Activated CD8-positive, alpha-beta memory T cell treated with anti-CD3 and anti-CD28 coated beads for 36 hours (primary cell): ENCODE measurements around the gene TFR2. TPM values are rescaled to one million over a fixed set of nuclear protein-coding genes. Genes with fewer than 3 reads are reported as not detected.

Experiments
- CTCF ChIA-PET: fragments of 350-600 bp; sonication (Branson Sonifier 250); formaldehyde crosslinking; loops from one replicate; lab custom pipeline; 2021; ENCODE audit warnings: antibody characterized with exemption; lab: Charles Lee
- POLR2A ChIA-PET: fragments of 350-600 bp; sonication (Branson Sonifier 250); formaldehyde crosslinking; loops from one replicate; lab custom pipeline; 2021; ENCODE audit warnings: antibody characterized with exemption; lab: Charles Lee
- total RNA-seq, 2 experiments: library from RNA; stranded (reverse); gene quantifications; one replicate each; pipeline ENCODE4 v1.2.3, GENCODE V29; 2021

The TFR2 gene
- total RNA-seq, 2 experiments from 2014 or later, result 17.7 to 21.8 TPM

DNA sequence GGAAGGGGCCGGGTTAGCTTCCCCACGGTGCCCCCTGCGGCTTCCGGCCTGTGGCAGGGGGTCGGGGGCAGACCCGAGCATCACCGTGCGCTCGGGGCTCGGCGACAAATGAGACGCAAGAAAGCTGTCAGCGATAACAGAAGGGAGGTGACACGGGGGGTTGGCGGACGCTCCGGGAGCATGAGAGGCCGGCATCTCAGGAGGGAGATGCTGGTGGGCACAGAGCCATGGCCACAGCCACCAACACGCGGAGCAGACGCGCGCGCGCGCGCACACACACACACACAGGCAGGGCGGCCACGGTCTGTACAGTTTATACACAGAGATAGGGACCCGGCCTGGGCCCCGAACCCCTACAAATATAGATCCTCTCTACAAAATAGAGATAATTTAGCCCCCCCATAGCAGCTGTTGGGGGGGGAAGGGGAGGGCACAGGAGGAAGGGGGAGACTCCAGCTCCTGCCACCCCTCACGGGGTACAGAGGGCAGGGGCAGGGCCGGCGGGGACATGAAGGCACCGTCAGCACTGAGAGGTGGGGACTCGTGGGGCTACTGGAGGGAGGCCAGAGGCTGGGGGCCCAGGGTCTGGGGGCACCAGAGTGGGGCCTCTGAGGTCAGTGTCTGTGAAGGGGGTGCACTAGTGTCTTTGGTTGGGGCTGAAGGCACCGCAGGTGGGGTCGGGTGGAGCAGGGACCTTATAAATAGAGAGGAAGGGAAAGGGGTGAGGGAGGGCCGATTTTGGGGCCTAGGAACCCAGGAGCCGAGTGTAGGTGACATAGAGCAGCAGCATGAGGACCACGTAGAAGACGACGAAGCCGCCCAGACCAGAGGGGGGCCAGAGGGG lies 66.8 kb downstream of the TFR2 start:
- ChIA-PET CTCF (no interaction called here), POLR2A (no interaction called here)

DNA sequence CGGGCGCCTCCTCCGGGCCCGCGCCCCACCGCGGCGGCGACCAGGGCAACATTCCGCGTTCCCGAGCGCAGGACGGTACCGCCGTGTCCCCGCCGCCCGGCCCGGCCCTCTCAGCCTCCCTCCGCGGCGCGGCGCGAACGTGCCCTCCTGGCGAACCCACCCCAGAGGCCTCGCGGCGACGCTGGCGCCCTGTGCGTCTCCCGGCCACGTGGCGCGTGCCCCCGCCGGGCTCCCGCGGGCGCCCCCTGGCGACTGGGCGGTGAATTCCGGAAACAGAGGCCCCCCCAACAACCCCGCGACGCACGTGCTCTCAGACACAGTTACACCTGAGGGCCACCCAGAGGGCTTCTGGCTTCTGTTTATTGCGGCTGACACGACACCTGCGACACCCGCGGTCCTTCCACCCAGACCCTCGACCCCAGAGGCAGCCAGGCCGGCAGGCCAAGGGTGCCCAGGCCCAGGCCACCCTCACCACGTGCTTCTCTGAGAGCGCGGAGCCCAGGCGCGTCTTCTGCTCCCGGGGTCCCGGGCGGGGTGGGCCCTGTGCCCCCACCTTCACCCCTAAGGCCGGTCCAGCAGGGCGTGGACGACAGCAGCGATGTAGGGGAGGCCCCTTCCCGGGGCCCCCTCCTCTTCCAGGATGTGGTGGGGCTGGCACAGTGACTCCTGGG lies 67.5 kb downstream of the TFR2 start, which contains the start of gene SAP25:
SAP25 (minus strand) TSS at position 210 of the 671 bp plus-strand sequence; CDS start at position 52, 158 bp downstream.
- ChIA-PET CTCF (no interaction called here), POLR2A (no interaction called here)

DNA sequence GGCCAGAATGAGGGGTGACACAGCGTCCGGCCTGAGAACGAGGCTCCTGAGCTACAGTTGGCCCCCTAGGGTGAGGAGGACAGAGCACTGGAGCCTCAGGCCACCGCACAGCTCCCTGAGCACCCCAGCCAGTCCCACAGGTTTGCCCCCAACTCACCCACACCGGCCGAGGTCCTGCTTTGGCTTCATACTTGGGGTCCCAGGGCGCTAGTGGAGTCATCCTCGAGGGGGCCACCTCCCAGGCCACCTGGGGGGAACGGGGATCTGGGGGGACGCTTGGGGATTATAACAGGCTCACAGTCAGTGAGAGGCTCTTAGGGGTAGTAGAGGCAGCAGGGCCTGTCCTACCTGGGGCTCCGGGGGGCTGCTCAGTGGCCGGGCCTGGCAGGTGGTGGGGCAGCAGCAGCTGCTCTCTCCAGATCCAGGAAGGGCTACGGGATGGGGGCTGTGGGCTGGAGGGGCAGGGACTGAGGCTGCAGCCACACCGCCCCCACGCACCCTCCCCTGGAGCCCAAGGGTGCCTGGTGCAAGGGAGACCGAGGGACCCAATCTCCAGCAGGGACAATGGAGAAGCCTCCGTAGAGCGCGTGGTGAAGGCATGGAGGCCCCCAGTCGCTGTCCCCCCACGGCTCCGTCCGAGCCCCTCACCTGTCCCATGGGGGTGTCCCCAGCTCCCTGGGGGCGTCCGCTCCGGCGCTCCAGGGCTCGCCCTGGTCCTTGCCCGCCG lies 68.2 kb downstream of the TFR2 start:
- CTCF ChIA-PET, result interaction anchor here (0.9 to 1.4 kb wide), 2 partner anchors 12 to 13 kb away, joined by 5 to 8 read pairs; no protein-coding TSS in a partner anchor
- POLR2A ChIA-PET, result no interaction called here

DNA sequence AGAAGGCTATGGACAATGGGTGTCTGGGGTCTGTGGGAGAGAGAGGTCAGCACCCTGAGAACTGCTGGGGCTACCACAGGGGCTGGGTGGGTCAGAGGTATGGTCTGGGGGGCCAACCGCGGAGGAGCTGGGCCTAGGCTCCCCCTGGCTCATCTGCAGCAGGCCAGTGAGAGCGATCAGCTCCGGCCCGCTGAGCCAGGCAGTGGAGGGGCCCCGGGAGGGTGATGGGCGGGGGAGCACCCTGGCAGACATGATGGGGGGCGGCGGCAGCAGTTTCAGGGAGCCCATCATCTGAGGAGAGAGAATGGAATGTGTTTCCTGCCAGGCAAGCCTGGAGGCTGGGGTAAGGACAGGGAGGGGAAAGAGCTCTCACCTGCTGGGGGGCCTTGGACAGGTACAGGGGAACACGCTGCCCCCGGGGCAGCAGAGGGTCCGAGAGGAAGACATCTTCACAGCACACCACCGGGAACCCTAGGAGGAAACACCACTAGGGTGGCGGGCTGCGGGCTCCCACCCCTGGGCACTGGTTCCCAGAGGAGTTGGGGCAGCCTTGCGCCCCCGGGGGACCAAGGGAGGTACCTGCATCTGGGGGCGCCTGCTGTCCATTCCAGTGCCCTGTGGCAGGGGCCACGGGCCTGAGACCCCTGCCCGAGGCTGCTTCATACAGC lies 68.9 kb downstream of the TFR2 start:
- CTCF ChIA-PET, result interaction anchor here (0.5 to 1.4 kb wide), 3 partner anchors 12 to 104 kb away, joined by 5 to 8 read pairs (median 6); no protein-coding TSS in a partner anchor

DNA sequence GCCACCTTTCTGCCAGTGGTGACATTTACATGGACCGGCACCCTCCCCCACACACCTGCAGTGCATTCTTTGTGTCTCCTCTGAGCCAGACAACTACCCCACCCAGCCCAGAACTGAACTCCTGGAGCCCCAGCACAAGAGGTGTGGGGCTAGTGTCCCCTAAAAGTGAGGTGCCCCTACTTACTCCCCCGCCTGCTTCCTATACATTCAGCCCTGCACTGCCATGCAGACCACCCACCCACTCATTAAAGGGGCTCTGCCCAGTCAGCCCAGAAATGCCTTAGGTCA lies 69.6 kb downstream of the TFR2 start:
- ChIA-PET CTCF (interaction anchor here (0.6 to 1.5 kb wide), 2 partner anchors 120 to 131 kb away, joined by 4 to 6 read pairs; no protein-coding TSS in a partner anchor), POLR2A (interaction anchor here (1.5 kb wide), 1 partner anchor 15 kb away, joined by 8 read pairs; the partner anchor contains the start of gene FBXO24)

More for the DNA sequence above, 68.9 kb downstream of the TFR2 start:
- POLR2A ChIA-PET, result no interaction called here

DNA sequence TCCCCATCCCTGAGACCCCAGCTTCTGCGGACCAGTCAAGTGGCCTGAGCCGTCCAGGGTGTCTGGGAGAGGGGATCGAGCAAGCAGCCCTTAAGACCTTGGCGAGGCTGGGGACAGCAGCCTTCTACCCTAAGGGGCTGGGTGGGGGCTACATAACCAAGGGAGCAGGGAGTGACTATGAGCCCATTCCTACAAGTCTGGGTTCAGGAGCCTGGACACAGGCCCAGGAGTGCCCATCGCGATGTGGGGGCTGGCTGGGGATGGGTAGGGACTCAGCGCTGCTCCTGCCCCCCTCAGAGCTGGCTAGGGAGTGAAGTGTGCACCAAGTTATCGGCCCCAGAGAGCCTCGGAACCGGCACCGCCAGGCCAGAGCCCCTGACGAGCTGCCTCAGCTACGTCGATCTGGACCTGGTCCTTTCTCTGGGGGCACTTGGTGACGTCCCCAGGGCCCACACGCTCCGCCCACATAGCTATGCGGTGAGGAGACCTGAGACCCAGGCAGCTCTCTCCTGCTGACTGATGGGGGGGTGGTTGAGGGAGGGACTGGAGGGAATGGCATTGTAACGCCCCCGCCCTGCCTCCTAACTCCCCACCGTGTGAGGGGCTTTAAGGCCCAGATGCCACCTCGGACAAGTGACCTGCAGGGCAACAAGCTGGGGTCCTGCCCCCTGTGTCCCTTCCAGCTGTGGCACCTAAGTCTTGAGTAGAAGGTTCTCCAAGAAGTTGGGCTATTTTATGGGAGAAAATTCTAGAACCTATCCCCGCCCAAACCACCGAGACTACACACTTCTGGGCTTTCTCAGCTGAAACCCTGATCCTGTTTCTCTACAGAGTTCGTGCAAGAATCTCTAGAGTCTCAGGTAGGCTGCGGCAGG lies 70.2 kb downstream of the TFR2 start:
- ChIA-PET POLR2A (interaction anchor here (1.5 kb wide), 1 partner anchor 15 kb away, joined by 8 read pairs; the partner anchor contains the start of gene FBXO24), CTCF (interaction anchor here (0.5 to 1.5 kb wide), 4 partner anchors 12 to 131 kb away, joined by 3 to 6 read pairs (median 4); no protein-coding TSS in a partner anchor)

Other genes starting within 250 kb of the TFR2 start
- gene ZCWPW1, start 212.8 kb downstream of the TFR2 start, total RNA-seq, result 1 to 10 TPM; 2.3 TPM
- 10 to 100 TPM; 69.9 to 70.3 TPM for gene MEPCE, start 211.7 kb downstream of the TFR2 start, total RNA-seq
- gene PPP1R35, start 205.1 kb downstream of the TFR2 start, total RNA-seq, result 10 to 100 TPM; 47.3 to 47.8 TPM
- 1 to 10 TPM; 1.4 to 1.6 TPM for gene SPACDR, start 177.3 kb downstream of the TFR2 start, total RNA-seq
- gene TSC22D4, start 162.3 kb downstream of the TFR2 start, total RNA-seq, result 10 to 100 TPM; 90.9 to 95.0 TPM
- gene NYAP1, start 157.6 kb downstream of the TFR2 start, total RNA-seq, result under 1 TPM; 0.13 to 0.15 TPM
- 10 to 100 TPM; 64.1 to 64.8 TPM for gene AGFG2, start 102.3 kb downstream of the TFR2 start, total RNA-seq
- 1 to 10 TPM; 5.6 to 7.5 TPM for gene SAP25, start 67.7 kb downstream of the TFR2 start, total RNA-seq
- gene LRCH4, start 55.4 kb downstream of the TFR2 start, total RNA-seq, result 10 to 100 TPM; 80.3 to 84.5 TPM
- gene FBXO24, start 55.2 kb downstream of the TFR2 start, total RNA-seq, result under 1 TPM; 0.36 TPM
- 1 to 10 TPM; 6.3 to 8.1 TPM for gene PCOLCE, start 39.2 kb downstream of the TFR2 start, total RNA-seq
- 10 to 100 TPM; 15.4 to 16.7 TPM for gene MOSPD3, start 29.0 kb downstream of the TFR2 start, total RNA-seq
- gene ACTL6B, start 14.9 kb upstream of the TFR2 start, total RNA-seq, result not detected
- 100 to 1,000 TPM; 235 to 241 TPM for gene GNB2, start 32.2 kb upstream of the TFR2 start, total RNA-seq
- 10 to 100 TPM; 47.8 to 48.6 TPM for gene GIGYF1, start 52.7 kb upstream of the TFR2 start, total RNA-seq
- gene POP7, start 64.6 kb upstream of the TFR2 start, total RNA-seq, result 10 to 100 TPM; 82.3 to 85.9 TPM
- under 1 TPM in 1 of 2 experiments, not detected in 1; 0.15 TPM for gene EPO, start 78.9 kb upstream of the TFR2 start, total RNA-seq
- gene ZAN, start 92.0 kb upstream of the TFR2 start, total RNA-seq, result not detected
- 1 to 10 TPM; 2.9 to 3.5 TPM for gene EPHB4, start 186.0 kb upstream of the TFR2 start, total RNA-seq
- 10 to 100 TPM; 24.9 to 26.4 TPM for gene SLC12A9, start 211.2 kb upstream of the TFR2 start, total RNA-seq
- 10 to 100 TPM; 33.6 to 35.8 TPM for gene TRIP6, start 225.8 kb upstream of the TFR2 start, total RNA-seq
- gene SRRT, start 233.6 kb upstream of the TFR2 start, total RNA-seq, result 100 to 1,000 TPM; 302 to 308 TPM
- gene UFSP1, start 248.2 kb upstream of the TFR2 start, total RNA-seq, result 1 to 10 TPM; 3.0 to 4.8 TPM